Activated naive CD4-positive, alpha-beta T cell (primary cell): ENCODE measurements around the gene WDR77.
A peak's percentile ranks its signal among the peaks of the same experiment; 100 is the strongest.

ENCODE experiments used
- DNase-seq, 4 experiments: peaks; one replicate each; lab custom pipeline; 2025; lab: John Stamatoyannopoulos, UW

The WDR77 gene

DNA sequence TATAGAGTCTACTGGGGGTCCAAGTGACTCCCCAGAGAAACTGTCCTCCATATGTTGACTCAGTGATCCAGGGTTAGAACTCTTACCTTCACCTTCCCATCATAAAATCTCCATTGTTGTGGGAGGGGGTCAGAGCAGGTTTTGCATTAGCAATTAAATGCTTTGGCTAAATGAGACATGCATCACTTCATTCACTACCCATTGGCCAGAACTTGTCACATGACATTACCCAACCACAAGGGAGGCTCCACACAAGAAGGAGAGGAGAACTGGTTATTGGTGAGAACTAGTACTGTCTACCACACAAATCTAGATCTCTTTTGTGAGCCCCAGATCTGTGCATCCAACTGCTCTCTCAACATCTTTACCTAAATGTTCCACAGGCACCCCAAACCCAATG lies 20.5 kb upstream of the WDR77 start:
- DNase-seq = no peak

DNA sequence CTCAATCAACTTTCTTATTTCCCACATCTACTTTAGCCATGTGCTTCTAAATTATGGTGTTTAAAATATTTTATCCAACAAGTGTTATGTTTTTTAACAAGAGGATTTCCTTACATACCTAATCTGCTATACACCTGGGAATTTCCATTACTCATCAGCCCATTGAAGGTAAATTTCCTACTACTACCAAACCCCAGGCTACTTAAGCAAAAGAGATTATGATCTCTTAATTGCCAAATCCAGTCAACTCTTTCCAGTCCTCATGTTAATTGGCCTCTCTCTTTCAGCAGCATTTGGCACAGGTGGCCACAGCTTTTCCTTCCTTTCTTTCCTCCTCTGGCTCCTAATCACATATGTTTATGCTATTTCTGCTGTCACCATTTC lies 19.7 kb upstream of the WDR77 start:
- no peak for DNase-seq

DNA sequence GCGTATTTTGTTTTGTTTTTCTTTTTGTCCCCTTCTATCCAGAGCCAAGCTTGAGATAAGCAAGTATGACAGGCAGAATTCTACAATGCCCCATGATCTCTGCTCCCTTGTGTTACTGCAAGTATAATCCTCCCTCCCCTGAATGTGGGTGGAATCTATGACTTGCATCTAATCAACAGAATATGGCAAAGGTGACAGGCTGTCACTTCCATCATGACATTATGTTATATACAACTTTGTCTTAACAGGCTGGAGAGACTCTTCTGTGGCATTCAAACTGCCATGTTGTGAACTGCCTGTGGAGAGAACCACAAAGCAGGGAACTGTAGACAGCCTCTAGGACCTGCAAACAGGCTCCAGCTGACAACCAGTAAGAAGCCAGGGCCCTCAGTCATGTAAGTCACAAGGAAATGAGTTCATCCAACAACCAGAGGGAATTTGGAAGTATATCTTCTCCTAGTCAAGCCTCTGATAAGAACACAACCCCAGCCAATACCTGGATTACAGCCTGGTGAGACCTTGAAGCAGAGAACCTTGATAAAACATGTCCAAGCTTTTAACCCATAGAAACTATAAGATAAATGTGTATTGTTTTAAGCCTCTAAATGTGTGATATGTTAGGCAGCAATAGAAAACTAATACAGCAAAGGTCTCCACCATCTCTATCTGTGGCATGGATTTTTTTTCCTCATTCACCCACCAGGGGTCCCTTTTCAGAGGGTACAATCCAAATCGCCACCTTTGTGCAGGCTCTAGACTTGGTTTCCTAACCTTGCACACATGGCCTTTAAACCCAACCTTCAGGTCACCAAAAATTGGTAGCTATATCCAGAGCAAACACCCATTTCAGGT lies 19.0 kb upstream of the WDR77 start:
- no peak for DNase-seq

DNA sequence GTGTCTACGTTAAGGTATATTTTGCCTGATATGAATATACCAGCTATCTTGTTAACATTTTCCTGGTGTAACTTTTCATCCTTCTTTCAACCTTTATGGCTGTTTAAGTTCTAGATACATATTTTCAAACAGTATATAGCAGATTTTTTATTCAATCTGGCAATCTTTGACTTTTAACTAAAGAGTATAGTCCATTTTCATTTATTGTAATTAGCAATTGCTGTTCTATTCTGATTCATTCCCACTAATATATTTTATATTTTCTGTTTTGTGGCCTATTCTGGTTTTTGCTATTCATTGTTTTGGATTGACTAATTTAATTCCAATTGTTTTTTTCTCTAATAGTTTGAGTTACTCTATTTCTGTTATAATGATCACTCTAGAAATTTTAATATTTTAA lies 17.4 kb upstream of the WDR77 start:
- no peak for DNase-seq

DNA sequence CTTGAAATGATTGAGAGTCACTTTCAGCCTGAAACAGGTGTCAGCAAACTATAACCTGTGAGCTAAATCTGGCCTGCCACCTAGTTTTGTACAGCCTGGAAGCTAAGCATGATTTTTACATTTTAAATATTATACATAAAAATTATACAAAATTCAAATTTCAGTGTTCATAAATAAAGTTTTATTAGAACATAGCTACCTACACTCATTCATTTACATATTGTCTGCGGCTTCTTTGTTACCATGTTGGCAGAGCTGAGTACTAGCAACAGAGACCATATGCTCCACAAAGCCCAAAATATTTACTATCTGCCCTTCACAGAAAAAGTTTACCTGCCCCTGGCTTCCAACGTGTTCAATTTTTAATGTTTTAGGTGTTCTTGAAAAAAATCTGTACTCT lies 16.7 kb upstream of the WDR77 start:
- DNase-seq = no peak

DNA sequence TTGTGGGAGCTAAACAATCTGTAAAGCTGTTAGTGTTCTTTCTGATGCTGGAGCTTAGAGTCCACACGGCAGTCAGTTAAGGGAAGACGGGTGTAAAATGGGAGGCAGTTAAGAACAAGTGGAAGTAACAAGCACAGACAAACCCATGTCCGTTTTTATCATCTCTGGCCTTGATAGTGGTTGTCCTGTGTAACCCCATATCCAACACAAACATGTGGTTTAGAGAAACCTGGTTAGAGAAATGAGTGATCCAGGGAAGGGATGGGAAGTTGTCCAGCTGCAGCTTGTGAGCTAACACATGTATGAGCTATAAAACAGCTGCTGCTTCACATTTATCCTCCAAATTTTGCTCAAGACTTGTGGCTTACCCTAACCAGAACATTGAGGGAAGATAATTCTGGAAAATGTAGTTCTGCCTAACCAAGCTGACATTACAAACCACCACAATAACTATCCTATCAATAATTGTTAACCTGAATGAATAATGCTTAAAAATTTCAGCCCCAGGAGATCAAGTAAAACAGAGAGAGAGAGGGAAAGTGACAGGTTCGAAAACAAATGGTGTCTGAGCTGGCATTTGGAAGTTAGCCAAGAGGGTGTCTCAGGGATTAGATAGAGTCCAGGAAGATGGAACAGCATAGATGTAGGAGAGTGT lies 14.1 kb upstream of the WDR77 start:
- DNase-seq = no peak

DNA sequence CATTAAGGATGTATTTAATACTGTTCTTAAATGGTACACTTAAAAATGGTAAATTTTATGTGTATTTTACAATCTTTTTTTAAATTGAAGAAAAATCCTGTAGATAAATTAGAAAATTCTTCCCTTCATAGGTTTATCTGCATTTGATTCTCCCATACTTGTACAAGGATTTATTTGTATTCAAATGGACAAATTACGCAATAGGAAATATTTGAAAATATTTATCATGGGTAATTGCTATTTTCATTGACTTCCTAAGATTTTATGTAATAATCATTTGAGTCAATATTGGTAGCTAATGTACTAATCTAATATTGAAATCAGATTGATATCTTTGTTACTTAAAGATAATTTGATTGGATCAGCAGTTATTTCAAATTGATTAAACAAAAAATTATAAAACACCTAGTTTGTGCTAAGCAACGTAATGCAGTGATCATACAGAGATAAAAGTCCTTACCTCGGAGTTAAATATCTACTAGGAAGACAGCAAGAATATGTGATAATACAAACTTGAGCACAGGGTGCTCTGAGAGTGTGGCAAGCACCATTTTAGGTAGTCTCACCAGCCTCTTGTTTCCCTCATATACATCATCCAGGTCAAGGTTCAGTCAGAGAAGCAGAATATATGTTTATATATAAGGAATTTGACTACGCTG lies 13.4 kb upstream of the WDR77 start:
- no peak for DNase-seq

DNA sequence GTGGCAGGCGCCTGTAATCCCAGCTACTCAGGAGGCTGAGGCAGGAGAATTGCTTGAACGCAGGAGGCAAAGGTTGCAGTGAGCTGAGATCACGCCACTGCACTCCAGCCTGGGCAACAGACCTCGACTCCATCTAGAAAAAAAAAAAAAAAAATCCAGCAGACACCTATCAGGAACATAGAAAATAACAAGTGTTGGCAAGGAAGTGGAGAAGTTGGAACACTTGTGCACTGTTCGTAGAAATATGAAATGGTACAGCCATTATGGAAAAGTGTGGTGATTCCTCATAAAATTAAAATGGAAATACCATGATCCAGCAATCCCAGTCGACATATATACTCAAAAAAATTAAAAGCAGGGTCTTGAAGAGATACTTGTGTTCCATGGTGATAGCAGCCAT lies 12.7 kb upstream of the WDR77 start:
- DNase-seq = no peak

DNA sequence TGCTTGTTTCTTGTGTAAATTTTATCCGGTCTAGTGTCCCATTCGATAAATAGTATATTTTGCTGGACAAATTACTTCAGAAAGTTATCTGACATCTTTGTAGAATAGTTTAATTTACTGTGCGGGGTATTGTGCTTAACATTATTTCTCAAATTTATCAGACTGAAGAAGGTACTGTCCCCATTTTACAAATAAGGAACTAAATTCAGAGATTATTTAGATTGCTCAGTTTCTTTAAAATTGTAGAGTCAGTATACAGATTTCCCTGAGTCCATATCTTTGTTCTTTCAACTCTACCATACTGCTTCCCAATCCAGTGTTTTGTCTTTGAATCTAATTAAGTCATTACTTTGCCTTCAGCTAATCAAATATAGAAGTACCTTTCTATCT lies 6.6 kb upstream of the WDR77 start:
- DNase-seq = no peak

DNA sequence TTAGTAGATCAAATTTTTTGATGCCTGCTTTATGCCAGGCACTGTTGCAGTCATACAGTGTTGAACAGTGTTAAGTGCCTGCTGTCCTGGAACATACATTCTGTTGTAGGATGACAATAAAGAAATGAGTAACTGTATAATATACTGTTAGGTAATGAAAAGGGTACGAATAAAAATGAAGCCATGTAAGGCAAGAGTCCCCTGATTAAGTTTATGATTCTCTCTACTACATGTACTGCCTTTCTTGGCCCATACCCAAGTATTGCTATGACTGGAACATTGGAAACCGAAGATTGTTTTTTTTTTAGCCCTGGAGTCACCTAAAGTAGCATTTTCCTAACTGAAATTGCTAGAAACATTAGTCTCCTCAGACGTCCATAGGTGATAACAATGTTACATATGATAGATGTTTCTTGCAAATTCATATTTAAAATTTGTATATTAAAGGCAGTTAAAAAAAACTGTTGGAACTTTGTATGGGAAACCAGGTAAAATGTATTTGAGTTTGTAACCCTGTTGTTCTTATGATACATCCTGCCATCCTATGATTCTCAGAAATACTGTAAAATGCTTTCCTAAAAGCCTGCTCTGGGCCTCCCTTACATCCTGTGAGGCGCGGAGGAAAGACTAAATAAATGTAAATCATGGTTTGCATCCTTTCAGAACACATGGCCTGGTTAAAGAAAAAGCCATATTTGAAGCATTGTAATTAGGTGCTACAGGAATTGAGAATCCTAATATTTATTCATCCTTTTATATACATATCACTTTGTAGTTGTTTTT lies 6.0 kb upstream of the WDR77 start:
- DNase-seq = no peak

DNA sequence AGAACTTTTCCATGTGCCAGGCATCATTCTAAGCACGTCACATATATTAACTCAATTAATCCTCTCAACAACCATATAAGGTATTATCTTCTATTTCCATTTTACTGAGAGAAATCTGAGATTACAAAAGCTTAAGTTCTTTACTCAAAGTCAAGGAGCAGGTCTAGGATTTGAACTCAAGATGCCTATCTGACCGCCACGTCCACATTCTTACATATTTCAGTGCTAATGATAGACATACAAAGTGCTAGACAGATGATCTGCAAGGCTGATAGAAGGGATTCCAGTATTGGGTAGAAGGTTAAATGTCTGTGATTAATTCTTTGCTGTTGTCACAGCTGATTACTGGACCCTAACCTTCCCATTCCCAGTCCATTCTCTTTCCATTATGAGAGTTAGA lies 4.7 kb upstream of the WDR77 start:
- no peak for DNase-seq

DNA sequence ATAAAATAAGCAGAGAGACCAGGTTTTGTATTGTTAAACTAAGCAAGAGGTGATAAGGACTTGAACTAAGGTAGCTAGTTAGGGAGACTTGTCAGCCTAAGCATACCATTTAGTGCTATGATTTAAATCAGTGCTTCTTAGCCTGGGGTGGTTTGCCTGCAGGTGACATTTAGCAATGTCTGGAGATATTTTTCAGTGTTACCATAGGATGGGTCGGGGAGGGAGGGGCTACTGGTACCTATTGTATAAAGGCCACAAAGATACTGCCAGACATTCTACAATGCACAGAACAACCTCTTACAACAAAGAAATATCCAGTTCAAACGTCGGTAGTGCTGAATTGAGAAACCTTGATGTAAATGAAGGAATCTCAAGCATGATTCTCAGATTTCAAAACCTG lies 3.5 kb upstream of the WDR77 start:
- no peak for DNase-seq

DNA sequence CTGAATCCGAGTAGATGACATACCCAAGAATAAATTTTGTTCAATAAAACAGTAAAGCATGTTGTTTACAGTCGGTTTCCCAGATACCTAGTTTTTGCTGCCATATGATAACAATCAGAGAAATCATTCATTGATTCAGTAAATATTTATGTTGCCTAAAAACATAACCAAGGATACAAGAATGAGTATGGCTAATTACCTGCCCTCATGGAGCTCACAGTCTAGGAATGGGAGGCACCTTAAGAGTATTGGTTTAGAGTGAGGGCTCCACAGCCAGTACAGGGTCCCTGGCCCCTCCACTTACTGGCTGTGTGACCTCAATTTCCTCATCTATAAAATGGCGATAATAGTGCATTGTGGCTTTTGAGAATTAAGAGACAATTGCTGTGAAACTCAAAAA lies 1.1 kb upstream of the WDR77 start:
- DNase-seq = no peak

DNA sequence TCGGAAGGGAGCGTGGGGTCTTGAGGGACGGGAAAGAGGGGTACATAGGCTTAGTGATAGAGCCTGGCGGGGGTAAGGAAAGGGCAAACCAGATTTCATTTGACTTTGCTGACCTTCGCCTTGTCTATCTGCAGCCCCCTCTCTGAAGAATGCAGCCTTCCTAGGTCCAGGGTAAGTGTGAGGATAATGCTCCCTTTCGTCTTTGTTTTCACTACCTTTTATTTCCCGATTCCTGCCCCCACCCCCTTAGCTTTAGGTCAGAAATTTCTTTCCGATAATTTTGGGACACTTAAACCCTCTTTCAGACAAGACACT lies 604 bp upstream of the WDR77 start:
- no peak for DNase-seq

DNA sequence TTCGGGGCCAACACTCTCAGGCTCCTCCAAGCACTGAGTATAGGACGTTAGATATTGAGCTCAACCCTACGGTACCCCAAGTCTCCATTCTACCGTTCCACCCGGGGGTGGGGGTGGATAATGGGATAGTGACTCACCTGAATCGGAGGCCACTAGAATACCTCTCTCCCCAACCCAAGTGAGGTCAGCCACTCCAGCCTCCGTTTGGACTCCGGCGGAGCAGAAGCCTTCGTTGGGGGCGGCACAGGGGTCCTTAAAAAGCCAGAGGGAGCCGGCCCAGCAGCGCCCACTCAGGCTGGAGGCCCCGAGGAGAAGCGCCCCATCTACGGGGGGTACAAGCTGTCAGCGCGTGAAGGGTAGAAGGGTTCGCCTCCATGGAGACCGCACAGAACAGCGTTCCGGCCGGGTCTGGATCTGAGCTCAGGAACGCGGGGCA lies 556 bp downstream of the WDR77 start:
- DNase-seq = peak in 1 of 4 experiments; percentile 11

DNA sequence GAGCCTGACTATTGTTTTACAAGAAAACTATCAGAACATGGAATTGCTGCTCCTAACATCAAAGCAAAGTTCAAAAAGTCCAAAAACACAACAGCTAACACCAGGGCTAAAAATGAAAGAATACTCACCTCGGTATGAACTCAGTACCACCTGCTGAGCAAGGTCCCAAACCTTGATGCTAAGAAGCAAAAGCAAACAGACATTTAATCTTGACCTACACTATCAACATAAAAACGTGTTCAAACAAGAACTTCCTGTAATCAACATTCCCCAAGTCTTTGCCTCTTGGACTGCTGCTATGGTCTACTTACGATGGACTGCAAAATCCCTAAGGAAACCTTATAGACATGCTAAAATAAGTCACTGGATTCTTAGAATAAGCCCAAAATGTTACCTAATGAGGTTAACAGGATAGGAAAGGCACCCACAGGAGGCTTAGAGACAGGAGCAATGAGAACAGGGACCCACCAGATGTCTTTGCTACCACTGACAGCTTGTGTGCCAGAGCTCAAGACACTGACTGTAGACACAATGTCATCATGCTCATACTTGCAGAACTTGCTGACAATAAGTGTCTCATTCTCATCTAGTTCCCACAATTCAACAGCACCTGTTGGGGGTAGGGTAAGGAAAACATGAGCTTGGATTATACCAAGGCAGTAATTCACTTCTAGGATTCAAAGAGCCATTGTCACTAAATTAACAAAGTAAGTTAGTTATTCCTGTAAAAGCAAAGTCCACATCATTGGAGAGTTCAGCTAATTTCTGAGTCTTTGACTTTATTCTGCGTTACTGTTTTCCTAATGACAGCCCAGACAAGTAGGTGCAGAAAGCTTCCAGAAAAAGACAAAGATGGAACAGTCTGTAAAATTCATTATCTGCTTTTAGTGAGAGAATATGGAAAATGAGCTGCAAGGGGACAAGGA lies 1.8 kb downstream of the WDR77 start:
- DNase-seq = no peak

DNA sequence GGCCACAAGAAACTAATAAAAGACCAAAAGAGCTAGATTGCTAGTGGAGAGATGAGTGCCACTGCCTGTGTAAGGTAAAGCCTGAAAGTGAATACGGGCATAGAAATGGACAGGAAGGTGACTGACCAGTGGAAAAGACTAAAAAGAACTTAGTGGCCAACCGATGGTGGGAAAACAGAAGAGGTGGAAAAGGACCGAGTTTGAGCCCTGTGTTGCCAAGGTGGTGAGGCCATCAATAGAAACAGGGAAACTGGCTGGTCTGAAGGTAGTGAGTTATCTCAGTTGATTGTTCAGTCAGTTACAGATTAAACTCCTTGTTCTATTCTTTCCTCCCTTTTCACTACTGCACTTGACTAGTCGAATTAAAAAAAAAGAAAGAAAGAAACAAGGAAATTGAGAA lies 2.5 kb downstream of the WDR77 start:
- no peak for DNase-seq

DNA sequence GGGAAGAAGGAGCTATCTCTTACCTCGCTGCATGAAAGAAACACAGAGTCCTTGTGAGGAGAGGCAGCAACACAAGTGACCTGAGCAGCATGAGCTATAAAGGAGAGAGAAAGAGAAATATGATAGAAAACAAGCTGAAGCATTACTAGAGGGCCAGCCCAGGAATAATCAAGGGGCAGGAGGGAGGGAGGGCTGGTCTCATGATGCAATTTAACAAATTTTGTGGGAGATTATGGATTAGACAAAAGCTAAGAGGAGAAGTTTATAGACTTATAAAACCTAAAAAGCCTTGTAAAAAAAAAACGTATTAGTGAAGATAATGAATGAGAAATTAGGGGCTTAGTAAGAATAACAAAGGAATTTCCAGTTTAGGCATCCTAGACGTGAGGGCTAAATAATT lies 5.0 kb downstream of the WDR77 start:
- no peak for DNase-seq

DNA sequence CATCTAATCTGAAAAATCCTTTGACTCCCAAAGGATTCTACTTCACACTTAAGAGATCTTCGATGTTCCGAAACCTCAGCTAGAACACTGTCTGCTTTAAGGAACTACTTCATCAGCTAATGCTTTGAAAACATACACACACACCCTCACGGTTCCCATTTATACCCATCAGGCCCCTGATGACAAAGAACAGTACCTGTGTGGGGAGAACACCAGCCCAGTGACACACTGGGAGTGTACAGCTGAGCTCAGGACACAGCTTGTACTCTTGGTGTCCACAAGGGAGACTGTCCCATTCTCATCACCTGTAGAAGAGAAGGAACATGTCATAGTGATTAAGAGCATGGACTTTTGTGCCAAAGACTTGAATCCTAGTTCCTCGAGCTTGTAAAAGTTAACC lies 6.6 kb downstream of the WDR77 start:
- DNase-seq = no peak

DNA sequence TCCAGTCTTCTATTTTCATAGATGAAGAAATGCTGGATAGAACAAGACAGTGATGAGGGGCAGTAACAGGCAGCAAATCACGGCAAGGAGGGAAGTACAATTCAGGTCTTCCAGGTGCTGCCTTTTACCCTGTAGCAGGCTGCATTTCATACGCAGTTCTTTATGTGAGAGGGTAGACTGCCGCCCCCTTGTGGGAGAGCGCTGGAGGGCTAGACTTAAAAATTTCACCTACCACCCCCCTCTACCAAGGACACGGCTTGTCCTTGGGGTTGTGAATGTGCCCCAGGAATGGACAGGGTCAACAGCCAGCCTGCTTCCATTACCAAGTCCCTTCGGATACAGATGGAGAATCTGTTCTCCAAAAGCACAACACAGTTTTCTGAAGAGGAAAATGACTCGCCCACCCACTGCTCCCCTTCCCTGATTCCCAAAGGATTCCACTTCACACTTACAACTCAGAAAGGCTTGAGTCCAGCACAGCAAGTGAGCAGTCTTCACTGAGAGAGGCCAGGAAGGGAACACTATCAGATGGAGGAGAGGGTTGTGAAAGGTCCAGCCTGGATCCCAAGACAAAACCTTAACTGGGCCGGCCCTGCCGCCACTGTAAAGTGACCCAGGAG lies 7.4 kb downstream of the WDR77 start:
- peak in 3 of 4 experiments; percentile 23 to 65 (median 57) for DNase-seq
